ENCODE results near the gene FBXO40. TPM values are rescaled to one million over a fixed set of nuclear protein-coding genes. Genes with fewer than 3 reads are reported as not detected.

Gene FBXO40
- total and polyA plus RNA-seq, 9 of the 15 experiments (the other 6 are each of a cell fraction or from before 2014, with no cell fraction given) = 0.01 to 0.05 (median 0.04) TPM; not detected in 3

DNA sequence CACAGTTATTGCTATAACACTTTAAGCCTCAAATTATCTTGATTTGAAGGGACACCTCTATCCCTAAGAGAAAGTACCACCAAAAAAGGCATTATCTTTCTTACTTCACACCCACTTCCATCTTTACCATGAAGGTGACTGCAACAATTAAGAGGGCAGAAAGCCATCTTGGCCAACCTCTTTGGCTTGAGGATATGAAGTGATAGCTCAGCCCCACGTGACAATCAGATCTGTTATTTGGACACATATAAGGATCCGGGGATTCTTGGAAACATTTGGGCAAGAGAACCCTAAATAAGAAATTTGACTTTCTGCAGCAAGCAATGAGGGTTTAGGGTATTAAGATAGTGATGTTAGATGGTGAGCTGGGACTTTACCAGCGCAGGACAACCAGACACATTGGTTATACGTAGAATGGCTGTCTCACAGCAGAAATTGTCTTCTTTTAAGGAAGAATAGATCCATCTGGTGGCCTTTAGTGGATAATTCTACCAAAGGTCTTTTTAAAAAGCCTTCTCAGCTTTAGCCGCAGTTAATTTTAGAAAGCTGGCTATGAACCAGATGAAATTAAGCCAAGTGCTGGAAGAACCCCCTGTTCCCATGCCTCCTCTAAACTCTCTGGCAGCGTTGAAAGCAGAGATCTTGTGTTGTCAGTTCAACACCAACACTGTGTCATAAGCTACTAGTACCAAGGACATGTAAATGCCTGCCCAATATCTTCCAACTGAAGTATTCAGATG lies 55.2 kb downstream of the FBXO40 start:
- ATAC-seq = no peak
- no peaks in the 10 kb centered on the region for H3K79me2 ChIP-seq (ENCODE audit: control insufficient read depth, insufficient read depth, low read length)
- H3K9me1 ChIP-seq (ENCODE audit: control insufficient read depth, insufficient read depth, low read length) = no peaks in the 10 kb centered on the region
- H3K9me3 ChIP-seq (replicated peaks; ENCODE audit: control insufficient read depth, insufficient read depth, low read depth, low read length) = no peaks in the 10 kb centered on the region
- no peak overlapping the region for H3K4me3 ChIP-seq
- H3K36me3 ChIP-seq (ENCODE audit: control insufficient read depth, insufficient read depth, low read length) = no peaks in the 10 kb centered on the region
- POLR2A ChIA-PET = no interaction called here
- no peak for FAIRE-seq
- no peaks in the 10 kb centered on the region for H3K4me1 ChIP-seq (replicated peaks in 1 of 2; ENCODE audit: control insufficient read depth in 2 of 2, insufficient read depth in 2 of 2, low read length in 2 of 2)
- in situ Hi-C loops (cut with MboI) = no loop called here
- no peak overlapping the region for H2AFZ ChIP-seq (ENCODE audit: low read depth, low read length)
- 57% methylated on average over 6 of the region's 6 CpGs for WGBS (ENCODE audit: insufficient coverage, low coverage, missing lambda C conversion rate)
- H4K20me1 ChIP-seq (replicated peaks; ENCODE audit: control insufficient read depth, insufficient read depth, low read length) = no peaks in the 10 kb centered on the region
- H3K9ac ChIP-seq (ENCODE audit: insufficient read depth in 1 of 2, low read depth in 2 of 2, low read length in 2 of 2) = no peak overlapping the region
- no peak overlapping the region for H3K27ac ChIP-seq (ENCODE audit: extremely low read depth, low read depth, low read length)
- no peak overlapping the region for H3K4me2 ChIP-seq (ENCODE audit: insufficient read depth, low read length)
- no peak for DNase-seq (ENCODE audit: extremely low read depth in 1 of 4, low spot score in 3 of 4)
- intact Hi-C loops (cut with micrococcal nuclease) = no loop called here
- BruUV-seq (replicated peaks) = no TSS peak
- no peaks in the 10 kb centered on the region for H3K27me3 ChIP-seq (ENCODE audit: control insufficient read depth in 2 of 2, insufficient read depth in 2 of 2, low read length in 2 of 2)
- CTCF ChIA-PET (ENCODE audit: low intra/inter-chr PET ratio) = no interaction called here
- no peak for TF ChIP-seq MTA2 (IDR thresholded peaks at IDR 0.05; ENCODE audit: low read depth)
- no peak for TF ChIP-seq RBM22 (IDR thresholded peaks at IDR 0.05; ENCODE audit: low read depth, low read length, poor library complexity, severe bottlenecking)
- no peak for TF ChIP-seq ZNF24 (IDR thresholded peaks at IDR 0.05)
- TF ChIP-seq, protein P1, sequence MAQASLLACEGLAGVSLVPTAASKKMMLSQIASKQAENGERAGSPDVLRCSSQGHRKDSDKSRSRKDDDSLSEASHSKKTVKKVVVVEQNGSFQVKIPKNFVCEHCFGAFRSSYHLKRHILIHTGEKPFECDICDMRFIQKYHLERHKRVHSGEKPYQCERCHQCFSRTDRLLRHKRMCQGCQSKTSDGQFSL (CRISPR knock-in tag; IDR thresholded peaks at IDR 0.05) = no peak
- TF ChIP-seq, protein P1 (tag; IDR thresholded peaks at IDR 0.05) = no peak
- no peak for TF ChIP-seq PYGO2 (tag; IDR thresholded peaks at IDR 0.05)
- TF ChIP-seq ZNF445 (CRISPR knock-in tag; IDR thresholded peaks at IDR 0.05; ENCODE audit: low read depth) = no peak
- no peak for TF ChIP-seq ZNF175 (CRISPR knock-in tag; IDR thresholded peaks at IDR 0.05; ENCODE audit: low read depth)
- no peak for TF ChIP-seq RBFOX2 (IDR thresholded peaks at IDR 0.05; ENCODE audit: low read depth, low read length)
- TF ChIP-seq MECOM (CRISPR knock-in tag; IDR thresholded peaks at IDR 0.05) = no peak
- no peak for TF ChIP-seq PRPF4 (IDR thresholded peaks at IDR 0.05; ENCODE audit: insufficient read depth, low read depth, low read length, poor library complexity, severe bottlenecking)
- TF ChIP-seq, protein P2, sequence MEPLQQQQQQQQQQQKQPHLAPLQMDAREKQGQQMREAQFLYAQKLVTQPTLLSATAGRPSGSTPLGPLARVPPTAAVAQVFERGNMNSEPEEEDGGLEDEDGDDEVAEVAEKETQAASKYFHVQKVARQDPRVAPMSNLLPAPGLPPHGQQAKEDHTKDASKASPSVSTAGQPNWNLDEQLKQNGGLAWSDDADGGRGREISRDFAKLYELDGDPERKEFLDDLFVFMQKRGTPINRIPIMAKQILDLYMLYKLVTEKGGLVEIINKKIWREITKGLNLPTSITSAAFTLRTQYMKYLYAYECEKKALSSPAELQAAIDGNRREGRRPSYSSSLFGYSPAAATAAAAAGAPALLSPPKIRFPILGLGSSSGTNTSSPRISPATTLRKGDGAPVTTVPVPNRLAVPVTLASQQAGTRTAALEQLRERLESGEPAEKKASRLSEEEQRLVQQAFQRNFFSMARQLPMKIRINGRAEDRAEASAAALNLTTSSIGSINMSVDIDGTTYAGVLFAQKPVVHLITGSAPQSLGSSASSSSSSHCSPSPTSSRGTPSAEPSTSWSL (CRISPR knock-in tag; IDR thresholded peaks at IDR 0.05; ENCODE audit: borderline replicate concordance) = no peak
- TF ChIP-seq, protein P3, sequence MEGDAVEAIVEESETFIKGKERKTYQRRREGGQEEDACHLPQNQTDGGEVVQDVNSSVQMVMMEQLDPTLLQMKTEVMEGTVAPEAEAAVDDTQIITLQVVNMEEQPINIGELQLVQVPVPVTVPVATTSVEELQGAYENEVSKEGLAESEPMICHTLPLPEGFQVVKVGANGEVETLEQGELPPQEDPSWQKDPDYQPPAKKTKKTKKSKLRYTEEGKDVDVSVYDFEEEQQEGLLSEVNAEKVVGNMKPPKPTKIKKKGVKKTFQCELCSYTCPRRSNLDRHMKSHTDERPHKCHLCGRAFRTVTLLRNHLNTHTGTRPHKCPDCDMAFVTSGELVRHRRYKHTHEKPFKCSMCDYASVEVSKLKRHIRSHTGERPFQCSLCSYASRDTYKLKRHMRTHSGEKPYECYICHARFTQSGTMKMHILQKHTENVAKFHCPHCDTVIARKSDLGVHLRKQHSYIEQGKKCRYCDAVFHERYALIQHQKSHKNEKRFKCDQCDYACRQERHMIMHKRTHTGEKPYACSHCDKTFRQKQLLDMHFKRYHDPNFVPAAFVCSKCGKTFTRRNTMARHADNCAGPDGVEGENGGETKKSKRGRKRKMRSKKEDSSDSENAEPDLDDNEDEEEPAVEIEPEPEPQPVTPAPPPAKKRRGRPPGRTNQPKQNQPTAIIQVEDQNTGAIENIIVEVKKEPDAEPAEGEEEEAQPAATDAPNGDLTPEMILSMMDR (IDR thresholded peaks at IDR 0.05 in 2 of 3, conservative IDR thresholded peaks at IDR 0.05 in 1 of 3; ENCODE audit: insufficient read depth in 2 of 3, low read depth in 1 of 3, low read length in 3 of 3) = no peak
- no peak for TF ChIP-seq HOXB6 (CRISPR knock-in tag; IDR thresholded peaks at IDR 0.05; ENCODE audit: borderline replicate concordance)
- TF ChIP-seq, protein P4, sequence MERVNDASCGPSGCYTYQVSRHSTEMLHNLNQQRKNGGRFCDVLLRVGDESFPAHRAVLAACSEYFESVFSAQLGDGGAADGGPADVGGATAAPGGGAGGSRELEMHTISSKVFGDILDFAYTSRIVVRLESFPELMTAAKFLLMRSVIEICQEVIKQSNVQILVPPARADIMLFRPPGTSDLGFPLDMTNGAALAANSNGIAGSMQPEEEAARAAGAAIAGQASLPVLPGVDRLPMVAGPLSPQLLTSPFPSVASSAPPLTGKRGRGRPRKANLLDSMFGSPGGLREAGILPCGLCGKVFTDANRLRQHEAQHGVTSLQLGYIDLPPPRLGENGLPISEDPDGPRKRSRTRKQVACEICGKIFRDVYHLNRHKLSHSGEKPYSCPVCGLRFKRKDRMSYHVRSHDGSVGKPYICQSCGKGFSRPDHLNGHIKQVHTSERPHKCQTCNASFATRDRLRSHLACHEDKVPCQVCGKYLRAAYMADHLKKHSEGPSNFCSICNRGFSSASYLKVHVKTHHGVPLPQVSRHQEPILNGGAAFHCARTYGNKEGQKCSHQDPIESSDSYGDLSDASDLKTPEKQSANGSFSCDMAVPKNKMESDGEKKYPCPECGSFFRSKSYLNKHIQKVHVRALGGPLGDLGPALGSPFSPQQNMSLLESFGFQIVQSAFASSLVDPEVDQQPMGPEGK (CRISPR knock-in tag; IDR thresholded peaks at IDR 0.05; ENCODE audit: borderline replicate concordance) = no peak
- TF ChIP-seq ATF7 (IDR thresholded peaks at IDR 0.05) = no peak
